GM12873 (cell line): ENCODE data around the gene WDR35.

ENCODE experiments used
- CTCF ChIP-seq: IDR thresholded peaks from 2 replicates; pipeline ENCODE4 v1.5.1; 2012; ENCODE audit warnings: low read depth, mild to moderate bottlenecking, moderate library complexity, low read length, control low read depth; ENCODE audit not compliant: insufficient read depth; ENCODE audit errors: missing control alignments

Gene WDR35

GRCh38 chr2:19902216-19902740 is 87.6 kb downstream of the WDR35 start:
- no peak for TF ChIP-seq CTCF

GRCh38 chr2:19901442-19902215 is 88.3 kb downstream of the WDR35 start, which contains the start of gene TTC32:
Gene TTC32 (minus strand): TSS chr2:19901983. CDS start chr2:19901854, 129 bp downstream.
- no peak for TF ChIP-seq CTCF

- TF ChIP-seq CTCF = no peak
Observed at GRCh38 chr2:19900931-19901441, 88.9 kb downstream of the WDR35 start.

- no peak for TF ChIP-seq CTCF
Observed at GRCh38 chr2:19899985-19900930, 89.6 kb downstream of the WDR35 start.

GRCh38 chr2:19898592-19899329 is 91.1 kb downstream of the WDR35 start:
- no peak for TF ChIP-seq CTCF

- no peak for TF ChIP-seq CTCF
Observed at GRCh38 chr2:19897623-19898245, 92.2 kb downstream of the WDR35 start.
